ENCODE data around the gene FAM110C.
A peak's percentile ranks its signal among the peaks of the same experiment; 100 is the strongest.
"Not testable (repeated sequence)": the region's sequence is repeated elsewhere in the genome, so short reads cannot be mapped to it uniquely, and the experiment has no call there.

FAM110C gene

GRCh38 chr2:46471-47345, at the start of gene FAM110C:
Gene FAM110C (minus strand): TSS chr2:46505. CDS start chr2:46385, 120 bp downstream.
- peak in 1 of 4 experiments; percentile 21 for DNase-seq (ENCODE audit: low read depth in 4 of 4, low spot score in 1 of 4)

- DNase-seq (ENCODE audit: low read depth in 4 of 4, low spot score in 1 of 4) = no peak
These were observed 46.0 kb upstream of the FAM110C start for GRCh38 chr2:92326-92725.

GRCh38 chr2:90645-91312, 44.5 kb upstream of the FAM110C start:
- no peak for DNase-seq (ENCODE audit: low read depth in 4 of 4, low spot score in 1 of 4)

GRCh38 chr2:85761-86160, 39.5 kb upstream of the FAM110C start:
- no peak for DNase-seq (ENCODE audit: low read depth in 4 of 4, low spot score in 1 of 4)

- DNase-seq (ENCODE audit: low read depth in 4 of 4, low spot score in 1 of 4) = no peak
These were observed 37.8 kb upstream of the FAM110C start for GRCh38 chr2:84121-84520.

GRCh38 chr2:80971-81736, 34.8 kb upstream of the FAM110C start:
- DNase-seq (ENCODE audit: low read depth in 4 of 4, low spot score in 1 of 4) = no peak

- no peak for DNase-seq (ENCODE audit: low read depth in 4 of 4, low spot score in 1 of 4)
These were observed 34.1 kb upstream of the FAM110C start for GRCh38 chr2:80378-80777.

GRCh38 chr2:71309-72035, 25.2 kb upstream of the FAM110C start:
- DNase-seq (ENCODE audit: low read depth in 4 of 4, low spot score in 1 of 4) = no peak

- no peak for DNase-seq (ENCODE audit: low read depth in 4 of 4, low spot score in 1 of 4)
These were observed 23.4 kb upstream of the FAM110C start for GRCh38 chr2:69366-70344.

GRCh38 chr2:68637-69036, 22.3 kb upstream of the FAM110C start:
- DNase-seq (ENCODE audit: low read depth in 4 of 4, low spot score in 1 of 4) = not testable (repeated sequence)

GRCh38 chr2:66853-67252, 20.5 kb upstream of the FAM110C start:
- DNase-seq (ENCODE audit: low read depth in 4 of 4, low spot score in 1 of 4) = no peak

- DNase-seq (ENCODE audit: low read depth in 4 of 4, low spot score in 1 of 4) = no peak
These were observed 18.8 kb upstream of the FAM110C start for GRCh38 chr2:65121-65520.

- DNase-seq (ENCODE audit: low read depth in 4 of 4, low spot score in 1 of 4) = no peak
These were observed 9.5 kb upstream of the FAM110C start for GRCh38 chr2:55587-56448.

- DNase-seq (ENCODE audit: low read depth in 4 of 4, low spot score in 1 of 4) = no peak
These were observed 5.3 kb upstream of the FAM110C start for GRCh38 chr2:51613-52012.

GRCh38 chr2:47737-48136, 1.4 kb upstream of the FAM110C start:
- DNase-seq (ENCODE audit: low read depth in 4 of 4, low spot score in 1 of 4) = no peak

GRCh38 chr2:47346-47725, 1.0 kb upstream of the FAM110C start:
- DNase-seq (ENCODE audit: low read depth in 4 of 4, low spot score in 1 of 4) = no peak

GRCh38 chr2:46131-46470, 204 bp downstream of the FAM110C start:
- DNase-seq (ENCODE audit: low read depth in 4 of 4, low spot score in 1 of 4) = no peak

GRCh38 chr2:45342-46130, 769 bp downstream of the FAM110C start:
- no peak for DNase-seq (ENCODE audit: low read depth in 4 of 4, low spot score in 1 of 4)
